Nucleus accumbens (tissue), 56 donors: ENCODE measurements around the gene ADAMTS12.
A peak's percentile ranks its signal among the peaks of the same experiment; 100 is the strongest.

ENCODE experiments used
- DNase-seq, 56 donors: peaks; one replicate each; lab custom pipeline; 2025; lab: John Stamatoyannopoulos, UW

ADAMTS12 gene

DNA sequence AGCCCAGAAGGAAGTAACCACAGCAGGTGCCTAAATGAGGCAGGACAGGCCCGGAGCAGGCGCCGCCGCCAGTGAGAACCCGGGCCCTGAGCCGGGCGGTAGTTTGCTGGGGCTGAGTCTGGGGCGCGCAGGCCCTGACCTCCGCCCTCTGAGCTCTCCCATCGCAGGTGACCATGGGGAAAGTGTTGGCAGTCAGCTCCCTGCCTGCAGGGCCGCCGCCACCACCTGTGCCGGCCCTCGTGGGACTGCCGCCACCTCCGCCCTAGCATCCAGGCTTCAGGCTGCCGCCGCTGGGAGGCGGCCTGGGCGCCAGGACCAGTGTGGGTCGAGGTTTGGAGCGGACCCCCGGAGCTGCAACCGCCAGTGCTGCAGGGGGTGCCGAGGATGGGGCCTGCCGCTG lies 389.9 kb downstream of the ADAMTS12 start:
- DNase-seq, result no peak

DNA sequence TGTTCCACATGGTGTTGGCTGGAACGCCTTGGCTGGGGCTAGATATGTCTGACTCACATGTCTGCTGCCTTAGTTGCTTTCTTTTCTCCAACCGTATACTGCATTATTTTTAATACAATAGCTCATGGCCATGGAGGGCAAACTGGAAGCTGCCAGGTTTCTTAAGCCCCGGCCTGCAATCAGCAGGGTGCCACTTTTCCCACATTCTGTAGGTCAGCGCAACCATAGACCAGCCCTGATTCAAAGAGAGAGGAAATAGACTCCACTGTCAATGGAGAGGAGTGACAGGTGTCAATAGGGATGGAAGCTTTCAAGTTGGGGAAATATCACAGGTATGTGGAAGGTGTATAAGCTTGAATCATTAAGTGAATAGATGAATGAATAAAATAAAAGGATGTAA lies 390.5 kb downstream of the ADAMTS12 start:
- DNase-seq, result no peak

DNA sequence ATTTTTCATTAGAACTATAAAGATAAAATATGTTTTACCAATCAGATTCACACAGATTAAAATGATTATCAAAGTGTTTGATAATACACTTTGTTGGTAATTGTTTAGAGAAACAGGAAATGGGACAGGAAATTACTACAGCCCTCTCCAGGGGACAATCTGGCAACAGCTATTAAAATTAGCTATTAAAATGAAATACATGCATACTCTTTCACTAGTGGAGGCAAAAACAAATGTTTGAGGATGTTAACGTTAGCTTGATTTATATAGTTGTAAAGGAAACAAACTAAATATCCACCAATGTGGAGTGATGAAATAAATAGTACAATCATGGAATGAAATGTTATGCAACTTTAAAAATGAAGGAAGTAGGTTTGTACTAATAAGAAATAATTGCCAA lies 397.3 kb downstream of the ADAMTS12 start:
- DNase-seq, result no peak

DNA sequence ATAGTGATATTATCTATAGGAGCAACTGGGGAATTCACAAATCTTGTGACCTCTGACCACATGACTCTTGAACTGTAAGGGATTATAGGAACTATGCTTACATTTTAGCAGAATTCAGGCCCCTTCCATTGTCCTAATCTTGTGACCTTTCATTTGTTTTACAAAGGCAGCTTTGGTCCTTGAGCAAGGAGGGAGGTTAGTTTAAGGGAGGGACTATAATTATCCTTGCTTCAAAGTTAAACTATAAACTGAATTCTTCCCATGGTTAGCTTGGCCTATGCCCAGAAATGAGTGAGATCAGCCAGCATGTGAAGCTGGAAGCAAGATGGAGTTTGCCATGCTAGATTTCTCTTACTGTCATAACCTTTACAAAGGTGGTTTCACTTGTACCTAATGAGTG lies 399.8 kb downstream of the ADAMTS12 start:
- no peak for DNase-seq

DNA sequence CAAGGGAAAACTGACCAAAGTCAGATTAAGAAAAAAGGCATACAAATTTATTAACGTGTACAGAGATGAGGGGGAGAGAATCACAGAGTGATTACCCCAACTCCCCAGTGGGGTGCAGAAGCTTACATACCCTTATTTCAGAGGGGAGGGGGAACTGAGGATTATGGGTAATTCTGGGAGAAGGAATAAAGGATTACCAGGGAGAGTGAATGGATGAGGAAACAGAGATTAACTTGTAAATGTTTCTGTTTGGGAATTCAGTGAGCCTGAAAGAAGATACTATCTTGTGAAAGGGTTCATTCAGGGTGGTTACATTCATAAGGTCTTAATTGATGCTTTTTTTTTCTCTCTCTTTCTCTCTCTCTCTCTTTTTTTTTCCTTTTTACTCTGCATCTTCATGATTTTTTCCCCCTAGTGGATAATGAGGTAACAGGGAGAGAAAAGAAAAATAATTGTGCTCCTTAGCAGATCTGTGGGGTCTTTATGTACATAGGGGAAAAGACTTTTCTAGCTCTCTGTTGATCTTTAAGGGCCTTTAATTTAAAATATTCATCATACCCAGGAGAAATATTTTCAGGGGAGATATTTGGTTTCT lies 401.6 kb downstream of the ADAMTS12 start:
- DNase-seq, result no peak

DNA sequence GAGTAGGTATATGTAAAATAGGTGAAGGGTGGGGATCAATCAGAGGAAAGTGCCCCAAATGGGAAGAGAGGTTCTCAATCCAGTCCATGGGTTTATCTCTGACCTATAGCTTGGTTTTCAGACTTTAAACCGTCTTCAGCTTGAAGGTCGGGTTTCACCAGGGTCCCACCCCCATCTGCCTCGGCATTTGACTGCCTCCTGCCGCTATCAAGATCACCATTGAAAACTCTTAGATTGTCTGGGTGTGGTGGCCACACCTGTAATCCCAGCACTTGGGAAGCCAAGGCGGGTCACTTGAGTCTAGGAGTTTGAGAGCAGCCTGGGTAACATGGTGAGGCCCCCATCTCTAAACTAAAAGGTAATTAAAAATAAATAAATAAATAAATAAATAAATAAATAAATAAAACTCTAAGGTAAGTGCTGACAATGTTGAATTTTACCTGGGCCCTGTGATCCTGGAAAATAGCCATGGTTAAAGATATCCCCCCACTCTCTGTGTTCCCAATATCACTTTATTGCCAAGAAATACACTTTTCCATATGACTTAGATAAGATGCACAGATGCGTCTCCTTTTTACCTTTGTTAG lies 402.2 kb downstream of the ADAMTS12 start:
- DNase-seq, result no peak

DNA sequence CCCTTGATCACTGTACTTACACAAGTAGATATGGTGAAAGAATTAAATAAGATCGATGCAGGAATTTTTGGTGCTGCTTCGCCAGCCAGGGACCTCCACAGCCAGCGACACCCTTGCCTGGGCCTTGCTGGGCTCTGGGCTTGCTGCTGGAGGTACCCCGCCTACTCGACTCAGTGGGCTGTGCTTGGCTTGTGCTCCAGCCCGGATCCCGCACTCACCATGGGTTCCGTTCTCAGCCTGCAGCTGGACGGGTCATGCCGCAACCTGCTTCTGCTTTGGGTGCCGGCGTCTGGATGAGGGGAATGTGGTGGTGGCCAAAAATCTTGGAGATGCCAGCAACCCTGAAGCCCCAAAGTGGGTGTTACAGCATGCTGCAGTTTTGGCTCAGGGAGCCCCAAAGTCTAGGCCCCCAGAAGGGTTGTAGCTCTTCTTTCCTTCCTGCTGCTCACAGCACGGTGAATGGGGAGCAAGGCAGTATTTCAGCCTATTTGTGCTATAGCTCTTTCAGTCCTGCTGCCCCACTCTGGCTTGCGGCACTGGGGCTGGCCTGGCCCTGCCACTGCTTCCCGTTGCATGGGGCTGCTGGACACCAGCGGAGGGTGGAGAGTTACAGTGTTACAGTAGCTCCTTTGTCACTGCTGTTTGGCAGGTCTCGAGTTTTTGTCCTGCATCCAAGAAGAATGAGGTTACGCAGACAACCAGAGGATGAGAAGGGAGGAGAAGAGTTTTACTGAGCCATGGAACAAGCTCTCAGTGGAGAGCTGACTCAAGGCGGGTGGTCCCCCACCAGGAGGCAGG lies 403.0 kb downstream of the ADAMTS12 start:
- peak in 13 of 56 donors; percentile 3 to 37 (median 6) for DNase-seq

DNA sequence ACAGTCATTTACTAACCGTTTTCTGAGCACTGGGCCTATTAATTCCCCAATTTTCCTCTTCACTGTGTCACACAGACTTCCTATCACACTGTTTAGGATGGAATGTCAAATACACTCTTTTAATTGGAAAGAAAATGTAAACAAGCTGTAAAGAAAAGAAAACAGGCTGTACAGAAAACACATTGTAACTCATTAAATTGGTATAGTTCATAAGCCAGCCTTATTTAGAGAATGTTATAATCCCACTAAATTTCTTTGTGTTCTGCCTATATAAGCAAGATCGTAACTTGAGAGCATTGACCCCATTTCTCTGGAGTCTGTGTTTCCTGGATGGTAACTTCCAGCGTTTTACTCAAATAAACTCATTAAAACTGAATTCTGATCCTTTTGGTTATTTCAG lies 404.6 kb downstream of the ADAMTS12 start:
- DNase-seq, result no peak

DNA sequence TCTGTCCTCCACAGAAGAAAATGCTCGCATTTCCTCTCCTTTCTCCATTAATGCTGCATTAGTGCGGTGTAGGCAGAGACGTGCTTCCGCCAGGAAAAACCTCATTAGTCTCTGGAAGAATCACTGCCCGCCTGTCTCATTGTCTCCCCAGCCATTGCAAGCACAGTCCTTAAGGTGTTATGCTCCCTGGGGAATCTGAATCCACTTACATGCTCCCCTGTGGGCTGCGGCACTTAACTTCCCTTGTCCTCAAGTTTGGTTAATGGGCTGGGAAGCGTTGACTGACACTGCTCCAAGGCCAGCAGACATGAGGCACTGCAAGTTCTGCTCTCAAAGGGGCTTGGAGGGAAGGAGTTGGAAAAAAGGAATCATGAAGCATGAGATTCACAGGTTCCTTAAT lies 409.5 kb downstream of the ADAMTS12 start:
- DNase-seq, result no peak

DNA sequence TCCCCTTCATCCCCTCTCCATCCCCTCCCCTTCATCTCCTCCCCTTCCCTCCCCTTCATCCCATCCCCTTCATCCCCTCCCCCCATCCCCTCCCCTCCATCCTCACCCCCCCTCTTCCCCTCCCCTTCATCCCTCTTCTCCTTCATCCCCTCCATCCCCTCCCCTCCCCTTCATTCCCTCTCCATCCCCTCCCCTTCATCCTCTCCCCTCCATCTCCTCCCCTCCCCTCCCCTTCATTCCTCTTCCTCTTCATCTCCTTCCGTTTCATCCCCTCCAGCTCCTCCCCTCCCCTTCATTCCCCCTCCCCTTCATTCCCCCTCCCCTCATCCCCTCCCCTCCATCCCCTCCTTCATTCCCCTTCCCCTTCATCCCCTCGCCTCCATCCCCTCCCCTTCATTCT lies 410.9 kb downstream of the ADAMTS12 start:
- no peak for DNase-seq

DNA sequence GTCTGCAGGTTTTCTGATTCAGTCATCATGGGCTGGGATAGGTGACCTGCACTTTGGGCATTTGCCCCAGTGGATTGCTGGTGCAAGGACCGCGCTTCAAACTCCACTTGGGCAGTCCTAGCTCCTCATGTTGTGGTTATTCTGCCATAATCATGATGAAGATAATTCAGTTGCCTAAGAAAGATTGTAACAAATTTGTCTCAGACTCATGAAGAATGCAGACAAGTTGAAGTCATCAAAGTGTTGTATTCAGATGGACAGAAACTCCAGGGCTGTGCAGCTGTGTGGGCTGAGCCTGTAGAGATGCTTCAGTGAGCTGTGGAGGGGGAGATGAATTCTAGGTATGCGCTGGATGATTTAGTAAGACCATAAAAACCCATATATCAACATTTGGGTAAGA lies 412.5 kb downstream of the ADAMTS12 start:
- no peak for DNase-seq

DNA sequence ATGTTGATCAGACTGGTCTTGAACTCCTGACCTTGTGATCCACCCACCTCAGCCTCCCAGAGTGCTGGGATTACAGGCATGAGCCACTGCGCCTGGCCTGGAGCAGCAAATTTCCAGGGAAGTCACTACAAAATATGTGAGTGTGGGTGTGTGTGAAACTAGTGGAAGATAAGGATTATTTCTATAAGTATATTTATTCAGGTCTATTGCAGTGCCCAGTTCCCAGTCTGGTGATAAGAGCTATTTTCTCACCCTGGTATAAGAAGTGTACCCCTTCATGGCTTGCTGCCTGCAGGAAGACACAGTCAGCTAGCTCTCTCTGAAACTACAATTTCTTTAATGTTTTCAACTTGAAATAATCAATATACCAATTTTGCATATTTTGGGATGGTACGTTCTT lies 414.0 kb downstream of the ADAMTS12 start:
- no peak for DNase-seq

DNA sequence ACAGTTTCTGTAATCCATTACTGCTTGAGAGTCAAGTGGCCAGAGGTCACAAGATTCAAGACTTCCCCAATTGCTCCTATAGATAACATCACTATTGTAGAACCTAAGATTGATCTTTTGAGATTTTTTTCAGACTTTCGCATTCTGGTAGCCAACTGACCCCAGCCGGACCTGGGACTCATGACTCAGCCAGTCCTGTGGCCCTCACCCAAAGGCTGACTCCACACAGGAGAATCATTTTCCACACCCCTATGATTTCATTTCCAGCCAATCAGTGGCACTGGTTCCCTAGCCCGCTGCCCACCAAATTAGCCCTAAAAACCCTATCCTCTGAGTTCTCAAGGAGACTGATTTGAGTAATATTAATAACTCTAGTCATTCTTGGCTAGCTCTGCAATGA lies 414.8 kb downstream of the ADAMTS12 start:
- peak in 1 of 56 donors; percentile 3 for DNase-seq

DNA sequence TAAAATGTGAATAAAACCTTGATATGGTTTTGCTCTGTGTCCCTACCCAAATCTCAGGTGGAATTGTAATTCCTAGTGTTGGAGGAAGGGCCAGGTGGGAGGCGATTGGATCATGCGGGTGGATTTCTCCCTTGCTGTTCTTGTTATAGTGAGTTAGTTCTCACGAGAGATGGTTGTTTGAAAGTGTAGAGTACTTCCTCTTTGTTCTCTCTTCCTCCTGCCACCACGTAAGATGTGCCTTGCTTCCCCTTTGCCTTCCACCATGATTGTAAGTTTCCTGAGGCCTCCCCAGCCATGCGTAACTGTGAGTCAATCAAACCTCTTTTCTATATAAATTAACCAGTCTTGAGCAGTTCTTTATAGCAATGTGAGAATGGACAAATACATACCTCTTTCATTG lies 416.1 kb downstream of the ADAMTS12 start:
- no peak for DNase-seq

DNA sequence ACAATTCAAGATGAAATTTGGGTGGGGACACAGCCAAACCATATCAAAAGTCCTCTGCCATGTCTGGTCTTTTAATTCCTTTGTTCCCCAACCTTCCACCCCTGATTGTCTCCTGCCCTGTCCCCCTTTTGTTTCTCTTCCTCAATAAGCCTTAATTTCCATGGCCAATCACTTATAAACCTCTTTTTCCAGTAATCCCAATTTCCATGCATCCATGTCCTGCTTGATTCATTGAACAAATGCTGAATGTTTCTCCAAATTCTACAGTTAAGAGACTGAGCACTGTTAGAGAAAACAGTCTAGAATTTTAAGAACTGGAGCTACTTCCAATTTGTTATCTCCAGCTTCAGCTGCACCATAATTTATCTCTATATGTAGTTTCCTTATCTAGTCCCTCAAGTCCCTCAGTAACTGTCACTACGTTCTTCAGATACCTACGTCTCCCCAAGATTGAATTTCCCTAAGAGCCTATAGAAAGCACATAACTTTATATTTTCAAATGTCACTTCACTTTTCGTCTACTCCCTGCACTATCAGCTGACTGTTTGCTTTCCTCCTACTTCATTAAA lies 416.8 kb downstream of the ADAMTS12 start:
- DNase-seq, result no peak

DNA sequence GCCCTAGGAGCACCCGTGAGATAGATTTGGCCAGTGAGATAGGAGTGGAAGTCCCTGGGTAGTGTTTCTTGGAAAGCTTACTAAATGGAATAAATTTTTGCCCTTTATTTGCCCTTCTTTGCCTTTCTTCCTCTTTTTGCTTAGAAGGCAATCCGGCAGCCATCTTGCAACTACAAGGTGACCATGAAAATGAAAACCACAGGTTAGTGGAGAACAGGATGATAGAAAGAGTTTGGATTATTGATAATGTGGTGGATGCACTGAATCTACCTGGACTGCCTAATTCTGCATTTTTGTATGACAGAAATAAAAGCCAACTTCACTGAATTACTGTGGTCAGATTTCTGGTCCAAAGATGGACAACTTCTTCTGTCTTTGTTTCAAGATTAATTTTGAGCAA lies 417.8 kb downstream of the ADAMTS12 start:
- no peak for DNase-seq
